Caco-2 (cell line): ENCODE data around the gene STX5. TPM values are rescaled to one million over a fixed set of nuclear protein-coding genes. Genes with fewer than 3 reads are reported as not detected.

Experiments used
- BruUV-seq: library from RNA; stranded (reverse); fragments of 400-500 nt; replicated peaks from 2 replicates; lab custom pipeline; 2021; lab: Mats Ljungman, UMichigan
- CTCF ChIA-PET: fragments of 300-600 bp; sonication (Branson Sonifier 250); formaldehyde crosslinking; loops from one replicate; lab custom pipeline; 2022; ENCODE audit warnings: antibody characterized with exemption; lab: Charles Lee
- POLR2A ChIA-PET: fragments of 300-600 bp; sonication (Branson Sonifier 250); formaldehyde crosslinking; loops from one replicate; lab custom pipeline; 2022; ENCODE audit warnings: antibody characterized with exemption; lab: Charles Lee
- DNase-seq, 2 experiments: peaks; one replicate each; pipeline versions ENCODE4 v3.0.0 to v3.0.0-alpha.2; 2020 to 2022
- H3K27me3 ChIP-seq: replicated peaks from 2 replicates; pipeline ENCODE4 v1.6.0; 2011; ENCODE audit warnings: low read length; ENCODE audit not compliant: control insufficient read depth, insufficient read depth
- H3K36me3 ChIP-seq: 2 replicates; pipeline ENCODE4 v1.5.1; 2011; ENCODE audit warnings: low read length; ENCODE audit not compliant: control insufficient read depth, insufficient read depth
- H3K4me1 ChIP-seq: fragments of 250-450 bp; sonication (Bioruptor Pico); 2 replicates; pipeline ENCODE4 v1.5.1; 2020; ENCODE audit warnings: mild to moderate bottlenecking
- H3K4me3 ChIP-seq: 2 replicates; pipeline ENCODE4 v1.5.1; 2011; ENCODE audit warnings: low read depth, mild to moderate bottlenecking, control low read depth, low read length
- H3K9me3 ChIP-seq: fragments of 250-450 bp; sonication (Bioruptor Pico); 2 replicates; pipeline ENCODE4 v1.5.1; 2020; ENCODE audit warnings: mild to moderate bottlenecking, moderate library complexity
- H3K27ac Mint-ChIP-seq: one replicate; pipeline ENCODE4 v1.8.0; 2022; ENCODE audit warnings: mixed read lengths; ENCODE audit not compliant: unreplicated experiment
- H3K27me3 Mint-ChIP-seq: one replicate; pipeline ENCODE4 v1.8.0; 2022; ENCODE audit warnings: mixed read lengths; ENCODE audit not compliant: insufficient read depth, unreplicated experiment
- H3K36me3 Mint-ChIP-seq: one replicate; pipeline ENCODE4 v1.8.0; 2022; ENCODE audit warnings: mild to moderate bottlenecking, mixed read lengths; ENCODE audit not compliant: insufficient read depth, unreplicated experiment
- H3K4me1 Mint-ChIP-seq: one replicate; pipeline ENCODE4 v1.8.0; 2022; ENCODE audit warnings: low read depth, mixed read lengths; ENCODE audit not compliant: unreplicated experiment
- H3K4me3 Mint-ChIP-seq: one replicate; pipeline ENCODE4 v1.8.0; 2022; ENCODE audit warnings: mild to moderate bottlenecking, moderate library complexity, mixed read lengths; ENCODE audit not compliant: unreplicated experiment
- H3K9me3 Mint-ChIP-seq: one replicate; pipeline ENCODE4 v1.8.0; 2022; ENCODE audit warnings: mixed read lengths; ENCODE audit not compliant: unreplicated experiment
- intact Hi-C: fragments of 100-400 bp; cut with micrococcal nuclease; formaldehyde crosslinking; loops from one replicate; pipeline ENCODE4 v1.10.0; 2022; ENCODE audit not compliant: unreplicated experiment
- total RNA-seq: library from RNA; stranded (reverse); gene quantifications from 2 replicates; pipeline ENCODE4 v1.2.3, GENCODE V29; 2022
- TF ChIP-seq, protein P1 (sequence below), 2 experiments: fragments of 200-600 bp in 1 of 2; IDR thresholded peaks; 1 replicate in 1 of 2; 2 replicates in 1 of 2; pipeline versions ENCODE4 v1.5.1 to v1.8.0; 2011 to 2022; ENCODE audit warnings: antibody characterized with exemption in 1 of 2, control low read depth in 1 of 2, inconsistent platforms in 1 of 2, low read depth in 1 of 2, low read length in 1 of 2, mild to moderate bottlenecking in 1 of 2, moderate library complexity in 1 of 2; ENCODE audit not compliant: insufficient read depth in 1 of 2, severe bottlenecking in 1 of 2, unreplicated experiment in 1 of 2

STX5 gene
- total RNA-seq, 1 experiment from 2014 or later, result 44.2 TPM

DNA sequence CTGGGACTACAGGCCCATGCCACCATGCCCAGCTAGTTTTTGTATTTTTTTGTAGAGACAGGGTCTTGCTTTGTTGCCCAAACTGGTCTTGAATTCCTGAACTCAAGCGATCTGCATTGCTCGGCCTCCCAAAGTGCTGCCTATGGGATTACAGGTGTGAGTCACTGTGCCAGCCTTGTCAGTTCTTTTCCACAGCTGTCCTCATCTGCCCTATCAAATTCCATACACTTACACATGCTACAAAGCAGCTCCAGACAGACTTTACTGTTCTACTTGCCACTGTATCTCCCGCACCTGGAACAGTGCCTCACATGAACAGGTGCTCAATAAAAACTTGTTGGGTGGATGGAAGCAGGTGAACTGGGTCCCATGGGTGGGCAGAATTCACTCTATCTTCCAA is 8.2 kb downstream of the STX5 start:
- ChIA-PET CTCF (interaction anchor here (0.6 to 0.7 kb wide), 2 partner anchors 98 to 155 kb away, joined by 3 to 8 read pairs; no protein-coding TSS in a partner anchor), POLR2A (no interaction called here)
- peaks cover 81% of the 10 kb centered on the region for H3K36me3 Mint-ChIP-seq
- H3K36me3 ChIP-seq, result peaks cover 7% of the 10 kb centered on the region
- intact Hi-C loops, result no loop called here
- H3K27me3 ChIP-seq, result no peaks in the 10 kb centered on the region
- H3K4me3 Mint-ChIP-seq, result no peak overlapping the region
- no peak for DNase-seq
- H3K4me1 Mint-ChIP-seq, result no peaks in the 10 kb centered on the region
- no peak overlapping the region for H3K27ac Mint-ChIP-seq
- no peaks in the 10 kb centered on the region for H3K9me3 ChIP-seq
- H3K4me1 ChIP-seq, result no peaks in the 10 kb centered on the region
- H3K27me3 Mint-ChIP-seq, result no peaks in the 10 kb centered on the region
- BruUV-seq, result no TSS peak
- TF ChIP-seq, protein P1, sequence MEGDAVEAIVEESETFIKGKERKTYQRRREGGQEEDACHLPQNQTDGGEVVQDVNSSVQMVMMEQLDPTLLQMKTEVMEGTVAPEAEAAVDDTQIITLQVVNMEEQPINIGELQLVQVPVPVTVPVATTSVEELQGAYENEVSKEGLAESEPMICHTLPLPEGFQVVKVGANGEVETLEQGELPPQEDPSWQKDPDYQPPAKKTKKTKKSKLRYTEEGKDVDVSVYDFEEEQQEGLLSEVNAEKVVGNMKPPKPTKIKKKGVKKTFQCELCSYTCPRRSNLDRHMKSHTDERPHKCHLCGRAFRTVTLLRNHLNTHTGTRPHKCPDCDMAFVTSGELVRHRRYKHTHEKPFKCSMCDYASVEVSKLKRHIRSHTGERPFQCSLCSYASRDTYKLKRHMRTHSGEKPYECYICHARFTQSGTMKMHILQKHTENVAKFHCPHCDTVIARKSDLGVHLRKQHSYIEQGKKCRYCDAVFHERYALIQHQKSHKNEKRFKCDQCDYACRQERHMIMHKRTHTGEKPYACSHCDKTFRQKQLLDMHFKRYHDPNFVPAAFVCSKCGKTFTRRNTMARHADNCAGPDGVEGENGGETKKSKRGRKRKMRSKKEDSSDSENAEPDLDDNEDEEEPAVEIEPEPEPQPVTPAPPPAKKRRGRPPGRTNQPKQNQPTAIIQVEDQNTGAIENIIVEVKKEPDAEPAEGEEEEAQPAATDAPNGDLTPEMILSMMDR (IDR thresholded peaks at IDR 0.05; ENCODE audit: insufficient read depth in 1 of 2, low read depth in 1 of 2, low read length in 1 of 2, severe bottlenecking in 1 of 2, unreplicated experiment in 1 of 2), result no peak
- H3K9me3 Mint-ChIP-seq, result no peaks in the 10 kb centered on the region
- H3K4me3 ChIP-seq, result no peak overlapping the region

DNA sequence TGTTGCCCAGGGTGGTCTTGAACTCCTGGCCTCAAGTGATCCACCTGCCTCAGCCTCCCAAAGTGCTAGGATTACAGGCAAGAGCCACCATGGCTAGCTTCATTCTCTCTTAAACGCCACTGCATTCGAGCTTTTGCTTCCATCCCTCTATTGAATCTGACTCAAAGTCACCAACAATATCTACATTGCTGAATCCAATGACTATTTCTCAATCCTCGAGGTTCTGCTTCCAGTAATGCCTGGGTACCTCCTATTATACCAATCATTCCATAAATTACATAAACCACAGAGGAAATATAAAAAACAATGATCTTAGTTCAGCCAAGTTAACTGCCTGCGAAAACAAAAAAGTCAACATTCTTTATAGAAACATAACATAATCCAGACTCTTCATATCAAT is 14.7 kb downstream of the STX5 start:
- Histone ChIP-seq H3K4me3 (no peak overlapping the region), H3K4me1 (no peaks in the 10 kb centered on the region), H3K36me3 (no peaks in the 10 kb centered on the region), H3K27me3 (no peaks in the 10 kb centered on the region), H3K9me3 (no peaks in the 10 kb centered on the region)
- H3K4me1 Mint-ChIP-seq, result no peaks in the 10 kb centered on the region
- H3K27me3 Mint-ChIP-seq, result no peaks in the 10 kb centered on the region
- no peaks in the 10 kb centered on the region for H3K9me3 Mint-ChIP-seq
- BruUV-seq, result no TSS peak
- intact Hi-C loops, result no loop called here
- TF ChIP-seq, protein P1 (IDR thresholded peaks at IDR 0.05; ENCODE audit: insufficient read depth in 1 of 2, low read depth in 1 of 2, low read length in 1 of 2, severe bottlenecking in 1 of 2, unreplicated experiment in 1 of 2), result no peak
- ChIA-PET CTCF (interaction anchor here (0.6 kb wide), 1 partner anchor 31 kb away, joined by 3 read pairs; no protein-coding TSS in a partner anchor), POLR2A (interaction anchor here (0.6 kb wide), 1 partner anchor 10 kb away, joined by 5 read pairs; no protein-coding TSS in a partner anchor)
- peaks cover 68% of the 10 kb centered on the region for H3K36me3 Mint-ChIP-seq
- no peak overlapping the region for H3K27ac Mint-ChIP-seq
- DNase-seq, result no peak
- no peak overlapping the region for H3K4me3 Mint-ChIP-seq

DNA sequence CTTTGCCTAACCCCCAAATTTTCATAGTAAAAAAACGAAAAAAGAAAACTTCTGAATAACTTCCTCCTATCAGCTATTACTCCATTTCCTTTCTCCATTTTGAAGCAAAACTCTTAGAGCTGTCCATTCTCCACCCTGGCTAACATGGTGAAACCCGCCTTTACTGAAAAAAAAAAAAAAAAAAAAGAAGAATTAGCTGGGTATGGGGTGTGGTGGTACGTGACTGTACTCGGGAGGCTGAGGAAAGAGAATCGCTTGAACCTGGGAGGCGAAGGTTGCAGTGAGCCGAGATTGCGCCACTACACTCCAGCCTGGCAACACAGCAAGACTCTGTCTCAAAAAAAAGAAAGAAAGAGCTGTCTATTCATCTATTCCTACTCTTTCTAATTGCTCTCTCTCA is 15.3 kb downstream of the STX5 start:
- Mint-ChIP-seq H3K4me1 (no peaks in the 10 kb centered on the region), H3K27ac (no peak overlapping the region), H3K4me3 (no peak overlapping the region), H3K36me3 (peaks cover 67% of the 10 kb centered on the region), H3K9me3 (no peaks in the 10 kb centered on the region), H3K27me3 (no peaks in the 10 kb centered on the region)
- Histone ChIP-seq H3K4me1 (no peaks in the 10 kb centered on the region), H3K9me3 (no peaks in the 10 kb centered on the region), H3K36me3 (no peaks in the 10 kb centered on the region), H3K27me3 (no peaks in the 10 kb centered on the region), H3K4me3 (no peak overlapping the region)
- TF ChIP-seq, protein P1 (IDR thresholded peaks at IDR 0.05; ENCODE audit: insufficient read depth in 1 of 2, low read depth in 1 of 2, low read length in 1 of 2, severe bottlenecking in 1 of 2, unreplicated experiment in 1 of 2), result no peak
- POLR2A ChIA-PET, result interaction anchor here (0.6 kb wide), 1 partner anchor 11 kb away, joined by 5 read pairs; no protein-coding TSS in a partner anchor
- no TSS peak for BruUV-seq
- CTCF ChIA-PET, result interaction anchor here (0.7 kb wide), 1 partner anchor 158 kb away, joined by 7 read pairs; no protein-coding TSS in a partner anchor
- DNase-seq, result no peak
- intact Hi-C loops, result no loop called here
